ENCODE results near the gene TRIL. TPM values are rescaled to one million over a fixed set of nuclear protein-coding genes. Genes with fewer than 3 reads are reported as not detected.

Gene TRIL
- total and polyA plus RNA-seq, 2 donors (not counting 3 experiments of a cell fraction or from before 2014, with no cell fraction given) = 0.52 to 1.8 TPM

DNA sequence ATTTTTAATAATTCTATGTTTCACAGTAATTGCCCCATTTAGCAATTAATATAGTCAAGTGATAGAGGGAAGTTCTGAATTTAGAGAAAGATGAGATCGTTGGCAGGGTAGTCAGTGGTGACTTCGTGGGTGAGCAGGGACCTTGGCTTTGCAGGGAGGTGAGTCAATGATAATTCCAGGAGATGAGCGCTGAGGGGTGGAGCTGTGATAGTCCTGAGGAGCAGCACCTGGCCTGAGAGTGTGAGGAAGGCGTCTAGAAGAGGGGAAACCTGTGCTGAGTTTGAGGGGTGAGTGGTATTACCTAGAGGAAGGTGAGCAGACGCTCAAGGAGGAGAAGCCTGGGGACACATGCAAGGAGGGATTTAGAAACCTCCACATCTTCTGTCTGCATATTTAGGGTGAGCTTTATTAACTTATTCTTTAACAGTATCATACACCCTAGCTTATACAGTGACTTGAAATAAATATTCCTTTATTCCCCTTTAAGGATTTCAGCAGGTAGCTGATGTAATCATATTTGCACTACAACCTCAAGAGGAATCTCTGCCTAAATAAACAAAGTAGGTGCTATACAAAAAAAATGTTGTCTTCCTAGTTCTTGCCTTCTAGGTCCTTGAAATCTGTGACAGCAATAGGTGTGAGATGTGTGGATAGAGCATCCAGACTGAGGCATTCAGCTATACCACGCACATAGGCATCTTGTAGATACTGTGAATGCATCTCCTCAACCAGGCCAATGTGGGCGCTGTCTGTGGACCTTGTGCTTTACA lies 2.1 kb upstream of the TRIL start:
- Histone ChIP-seq H3K9ac (replicated peaks; ENCODE audit: extremely low read depth, insufficient read depth, low read length) (no peak overlapping the region), H3K4me2 (ENCODE audit: insufficient read depth, low read length) (no peak overlapping the region), H3K27ac (ENCODE audit: insufficient read depth, low read depth, low read length) (no peak overlapping the region), H3K4me3 (replicated peaks in 1 of 3; ENCODE audit: insufficient read depth in 1 of 3, low read depth in 1 of 3, low read length in 3 of 3) (no peak overlapping the region), H3K27me3 (ENCODE audit: control insufficient read depth in 2 of 2, insufficient read depth in 2 of 2, low read length in 2 of 2) (peaks cover 16 to 29% of the 10 kb centered on the region in 2 experiments), H4K20me1 (replicated peaks; ENCODE audit: control insufficient read depth, extremely low read depth, insufficient read depth, low read length) (no peaks in the 10 kb centered on the region), H3K79me2 (ENCODE audit: control insufficient read depth, insufficient read depth, low read length) (no peaks in the 10 kb centered on the region), H3K4me1 (ENCODE audit: control insufficient read depth, extremely low read depth, insufficient read depth, low read length) (peaks cover 11% of the 10 kb centered on the region), H3K36me3 (ENCODE audit: control insufficient read depth in 2 of 2, extremely low read depth in 1 of 2, insufficient read depth in 2 of 2, low read length in 2 of 2) (no peaks in the 10 kb centered on the region), H3K9me1 (replicated peaks; ENCODE audit: control insufficient read depth, extremely low read depth, insufficient read depth, low read length) (no peaks in the 10 kb centered on the region), H2AFZ (ENCODE audit: low read depth, low read length) (no peak overlapping the region), H3K9me3 (replicated peaks; ENCODE audit: control insufficient read depth, insufficient read depth, low read length) (no peaks in the 10 kb centered on the region)
- POLR2A ChIA-PET = no interaction called here
- no TSS peak for BruUV-seq (replicated peaks)
- intact Hi-C loops (cut with micrococcal nuclease) = no loop called here
- FAIRE-seq (no peak), DNase-seq (ENCODE audit: low read depth, low spot score) (no peak)
- CTCF ChIA-PET = interaction anchor here (1.2 to 16.1 kb wide), 5 partner anchors 22 to 146 kb away, joined by 3 to 518 read pairs (median 6); no protein-coding TSS in a partner anchor
- TF ChIP-seq MYC (IDR thresholded peaks at IDR 0.05; ENCODE audit: low read depth, low read length) = no peak
- TF ChIP-seq, protein P1, sequence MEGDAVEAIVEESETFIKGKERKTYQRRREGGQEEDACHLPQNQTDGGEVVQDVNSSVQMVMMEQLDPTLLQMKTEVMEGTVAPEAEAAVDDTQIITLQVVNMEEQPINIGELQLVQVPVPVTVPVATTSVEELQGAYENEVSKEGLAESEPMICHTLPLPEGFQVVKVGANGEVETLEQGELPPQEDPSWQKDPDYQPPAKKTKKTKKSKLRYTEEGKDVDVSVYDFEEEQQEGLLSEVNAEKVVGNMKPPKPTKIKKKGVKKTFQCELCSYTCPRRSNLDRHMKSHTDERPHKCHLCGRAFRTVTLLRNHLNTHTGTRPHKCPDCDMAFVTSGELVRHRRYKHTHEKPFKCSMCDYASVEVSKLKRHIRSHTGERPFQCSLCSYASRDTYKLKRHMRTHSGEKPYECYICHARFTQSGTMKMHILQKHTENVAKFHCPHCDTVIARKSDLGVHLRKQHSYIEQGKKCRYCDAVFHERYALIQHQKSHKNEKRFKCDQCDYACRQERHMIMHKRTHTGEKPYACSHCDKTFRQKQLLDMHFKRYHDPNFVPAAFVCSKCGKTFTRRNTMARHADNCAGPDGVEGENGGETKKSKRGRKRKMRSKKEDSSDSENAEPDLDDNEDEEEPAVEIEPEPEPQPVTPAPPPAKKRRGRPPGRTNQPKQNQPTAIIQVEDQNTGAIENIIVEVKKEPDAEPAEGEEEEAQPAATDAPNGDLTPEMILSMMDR (IDR thresholded peaks at IDR 0.05; ENCODE audit: extremely low read depth in 1 of 2, insufficient read depth in 1 of 2, low read depth in 1 of 2, low read length in 2 of 2) = no peak
- dilution Hi-C loops (cut with MboI; ENCODE audit: extremely low pct_ligation_motif_present, low sequenced_read_pairs) = no loop called here

DNA sequence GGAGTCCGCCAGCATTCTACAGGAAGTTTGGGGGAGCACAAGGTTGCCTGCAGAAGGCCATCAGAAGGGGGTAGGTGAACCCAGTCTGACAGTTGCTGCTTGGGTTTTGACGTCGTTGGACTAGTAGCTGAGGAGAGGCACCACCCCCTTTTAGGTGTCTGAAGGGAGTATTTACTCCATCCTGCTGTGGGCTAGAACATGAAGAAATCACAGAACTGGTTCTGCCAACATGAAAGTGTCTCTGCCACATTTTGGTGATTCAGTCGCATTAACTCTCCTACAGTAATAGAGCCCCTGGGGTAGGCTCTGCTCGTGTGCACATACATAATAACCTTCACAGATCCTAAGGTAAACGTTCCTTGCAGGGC lies 834 bp upstream of the TRIL start:
- intact Hi-C loops (cut with micrococcal nuclease) (no loop called here), dilution Hi-C loops (cut with MboI; ENCODE audit: extremely low pct_ligation_motif_present, low sequenced_read_pairs) (no loop called here)
- no peak overlapping the region for H3K9ac ChIP-seq (replicated peaks; ENCODE audit: extremely low read depth, insufficient read depth, low read length)
- H3K27ac ChIP-seq (ENCODE audit: insufficient read depth, low read depth, low read length) = no peak overlapping the region
- peaks cover 18 to 29% of the 10 kb centered on the region in 2 experiments for H3K27me3 ChIP-seq (ENCODE audit: control insufficient read depth in 2 of 2, insufficient read depth in 2 of 2, low read length in 2 of 2)
- TF ChIP-seq MYC (IDR thresholded peaks at IDR 0.05; ENCODE audit: low read depth, low read length) = no peak
- TF ChIP-seq FOS (IDR thresholded peaks at IDR 0.05; ENCODE audit: borderline replicate concordance, insufficient read depth, low read length) = no peak
- TF ChIP-seq, protein P1 (IDR thresholded peaks at IDR 0.05; ENCODE audit: extremely low read depth in 1 of 2, insufficient read depth in 1 of 2, low read depth in 1 of 2, low read length in 2 of 2) = no peak
- no peak for TF ChIP-seq POLR2AphosphoS5 (IDR thresholded peaks at IDR 0.05; ENCODE audit: insufficient read depth, low read depth, low read length)
- no peak for TF ChIP-seq EZH2 (IDR thresholded peaks at IDR 0.05; ENCODE audit: borderline replicate concordance, low read depth, low read length, severe bottlenecking)
- no peak for TF ChIP-seq GATA2 (IDR thresholded peaks at IDR 0.05; ENCODE audit: insufficient read depth, insufficient read length, low read depth, low read length)
- TF ChIP-seq POLR2A (IDR thresholded peaks at IDR 0.05; ENCODE audit: low read depth, low read length) = no peak
- TF ChIP-seq JUN (IDR thresholded peaks at IDR 0.05; ENCODE audit: borderline replicate concordance, insufficient read depth, insufficient read length, low read depth) = no peak
- TF ChIP-seq, protein P2, sequence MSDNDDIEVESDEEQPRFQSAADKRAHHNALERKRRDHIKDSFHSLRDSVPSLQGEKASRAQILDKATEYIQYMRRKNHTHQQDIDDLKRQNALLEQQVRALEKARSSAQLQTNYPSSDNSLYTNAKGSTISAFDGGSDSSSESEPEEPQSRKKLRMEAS (IDR thresholded peaks at IDR 0.05; ENCODE audit: insufficient read depth, insufficient read length) = no peak
- H3K36me3 ChIP-seq (ENCODE audit: control insufficient read depth in 2 of 2, extremely low read depth in 1 of 2, insufficient read depth in 2 of 2, low read length in 2 of 2) = no peaks in the 10 kb centered on the region
- no peak overlapping the region for H2AFZ ChIP-seq (ENCODE audit: low read depth, low read length)
- H3K9me1 ChIP-seq (replicated peaks; ENCODE audit: control insufficient read depth, extremely low read depth, insufficient read depth, low read length) = no peaks in the 10 kb centered on the region
- ChIA-PET CTCF (interaction anchor here (0.6 to 16.1 kb wide), 5 partner anchors 9 to 450 kb away, joined by 3 to 518 read pairs (median 6); no protein-coding TSS in a partner anchor), POLR2A (no interaction called here)
- no peak for FAIRE-seq
- no peaks in the 10 kb centered on the region for H3K9me3 ChIP-seq (replicated peaks; ENCODE audit: control insufficient read depth, insufficient read depth, low read length)
- no peaks in the 10 kb centered on the region for H4K20me1 ChIP-seq (replicated peaks; ENCODE audit: control insufficient read depth, extremely low read depth, insufficient read depth, low read length)
- H3K4me2 ChIP-seq (ENCODE audit: insufficient read depth, low read length) = no peak overlapping the region
- peaks cover 11% of the 10 kb centered on the region for H3K4me1 ChIP-seq (ENCODE audit: control insufficient read depth, extremely low read depth, insufficient read depth, low read length)
- no peak overlapping the region for H3K4me3 ChIP-seq (replicated peaks in 1 of 3; ENCODE audit: insufficient read depth in 1 of 3, low read depth in 1 of 3, low read length in 3 of 3)
- H3K79me2 ChIP-seq (ENCODE audit: control insufficient read depth, insufficient read depth, low read length) = no peaks in the 10 kb centered on the region
- BruUV-seq (replicated peaks) = no TSS peak
- no peak for DNase-seq (ENCODE audit: low read depth, low spot score)

All from endothelial cell of umbilical vein (primary cell).